GM21825 (cell line): ENCODE data around the gene GDF2.

ENCODE experiments used
- ATAC-seq: cut with Tn5 transposase; IDR thresholded peaks from one replicate; pipeline ENCODE4 v1.9.1; 2021; ENCODE audit warnings: mild to moderate bottlenecking, moderate library complexity; ENCODE audit not compliant: unreplicated experiment

Gene GDF2

GRCh38 chr10:47350671-47351640 lies 28.7 kb downstream of the GDF2 start:
- ATAC-seq, result no peak

- ATAC-seq, result no peak
Measured at GRCh38 chr10:47351899-47352815, 29.9 kb downstream of the GDF2 start.

GRCh38 chr10:47353351-47353750 lies 31.1 kb downstream of the GDF2 start:
- ATAC-seq, result no peak

GRCh38 chr10:47354165-47354564 lies 31.9 kb downstream of the GDF2 start:
- ATAC-seq, result no peak

GRCh38 chr10:47354900-47355299 lies 32.6 kb downstream of the GDF2 start:
- no peak for ATAC-seq

- ATAC-seq, result no peak
Measured at GRCh38 chr10:47356708-47357107, 34.5 kb downstream of the GDF2 start.

- ATAC-seq, result no peak
Measured at GRCh38 chr10:47357131-47357582, 34.9 kb downstream of the GDF2 start.

- no peak for ATAC-seq
Measured at GRCh38 chr10:47357911-47358310, 35.7 kb downstream of the GDF2 start.

- no peak for ATAC-seq
Measured at GRCh38 chr10:47358457-47358856, 36.2 kb downstream of the GDF2 start.

- ATAC-seq, result no peak
Measured at GRCh38 chr10:47359101-47359500, 36.8 kb downstream of the GDF2 start.

- ATAC-seq, result no peak
Measured at GRCh38 chr10:47359626-47360418, 37.6 kb downstream of the GDF2 start.

GRCh38 chr10:47360419-47361040 lies 38.3 kb downstream of the GDF2 start:
- no peak for ATAC-seq

- ATAC-seq, result no peak
Measured at GRCh38 chr10:47361293-47361692, 39.0 kb downstream of the GDF2 start.

GRCh38 chr10:47362199-47362598 lies 39.9 kb downstream of the GDF2 start:
- no peak for ATAC-seq

GRCh38 chr10:47363781-47364180 lies 41.5 kb downstream of the GDF2 start:
- no peak for ATAC-seq

GRCh38 chr10:47364366-47364765 lies 42.1 kb downstream of the GDF2 start:
- no peak for ATAC-seq

GRCh38 chr10:47364911-47365310 lies 42.7 kb downstream of the GDF2 start:
- ATAC-seq, result no peak

GRCh38 chr10:47365431-47366180 lies 43.4 kb downstream of the GDF2 start:
- no peak for ATAC-seq

GRCh38 chr10:47366181-47366631 lies 44.0 kb downstream of the GDF2 start:
- no peak for ATAC-seq
